Panc1 (cell line): Measurements from ENCODE around the gene MKLN1. TPM values are rescaled to one million over a fixed set of nuclear protein-coding genes. Genes with fewer than 3 reads are reported as not detected.

Source experiments
- ATAC-seq: fragments of 200-7000 bp; cut with Tn5 transposase; 2 replicates; pipeline ENCODE4 v1.9.1; 2020; ENCODE audit warnings: mild to moderate bottlenecking, moderate library complexity
- BruUV-seq: library from RNA; stranded (reverse); fragments of 400-500 nt; replicated peaks from 2 replicates; lab custom pipeline; 2021; lab: Mats Ljungman, UMichigan
- CTCF ChIA-PET: fragments of 300-600 bp; sonication (Branson Sonifier 250); formaldehyde crosslinking; loops from one replicate; lab custom pipeline; 2022; ENCODE audit warnings: antibody characterized with exemption; lab: Charles Lee
- POLR2A ChIA-PET: fragments of 300-600 bp; sonication (Branson Sonifier 250); formaldehyde crosslinking; loops from one replicate; lab custom pipeline; 2022; ENCODE audit warnings: antibody characterized with exemption; lab: Charles Lee
- DNase-seq: peaks from one replicate; pipeline ENCODE4 v3.0.0-alpha.2; 2010; ENCODE audit warnings: low read depth, low spot score
- H3K27ac ChIP-seq: 2 replicates; pipeline ENCODE4 v1.5.1; 2011; ENCODE audit warnings: mild to moderate bottlenecking, low read length, inconsistent platforms
- H3K27me3 ChIP-seq: fragments of 200-500 bp; sonication (Bioruptor generic); 2 replicates; pipeline ENCODE4 v1.6.0; 2014; ENCODE audit warnings: low read length, inconsistent platforms; ENCODE audit not compliant: control insufficient read depth, insufficient read depth
- H3K36me3 ChIP-seq: fragments of 200-500 bp; sonication (Bioruptor generic); 2 replicates; pipeline ENCODE4 v1.5.1; 2014; ENCODE audit warnings: inconsistent platforms, mild to moderate bottlenecking, low read length, moderate library complexity; ENCODE audit not compliant: control insufficient read depth, insufficient read depth
- H3K4me1 ChIP-seq: 2 replicates; pipeline ENCODE4 v1.5.1; 2011; ENCODE audit warnings: inconsistent platforms, mild to moderate bottlenecking, low read length, moderate library complexity; ENCODE audit not compliant: control insufficient read depth, insufficient read depth
- H3K4me3 ChIP-seq, 2 experiments: 2 replicates each; pipeline ENCODE4 v1.5.1; 2011 to 2012; ENCODE audit warnings: low read depth in 2 of 2, low read length in 2 of 2, mild to moderate bottlenecking in 2 of 2, inconsistent platforms in 1 of 2, moderate library complexity in 1 of 2
- H3K9me3 ChIP-seq: fragments of 200-500 bp; sonication (Bioruptor generic); 2 replicates; pipeline ENCODE4 v1.5.1; 2014; ENCODE audit warnings: low read depth, mild to moderate bottlenecking, inconsistent platforms, low read length, moderate library complexity; ENCODE audit not compliant: control insufficient read depth, insufficient read depth
- POLR2AphosphoS5 ChIP-seq: IDR thresholded peaks from 2 replicates; pipeline ENCODE4 v1.6.1; 2012; ENCODE audit warnings: mild to moderate bottlenecking, low read depth, low read length, moderate library complexity
- REST ChIP-seq, 2 experiments: IDR thresholded peaks; 2 replicates each; pipeline ENCODE4 v1.6.1; 2011 to 2012; ENCODE audit warnings: low read depth in 2 of 2, control low read depth in 1 of 2, low read length in 1 of 2, mild to moderate bottlenecking in 1 of 2, moderate library complexity in 1 of 2; ENCODE audit not compliant: insufficient read depth in 1 of 2
- SIN3A ChIP-seq: IDR thresholded peaks from 2 replicates; pipeline ENCODE4 v1.6.1; 2012; ENCODE audit warnings: low read depth, mild to moderate bottlenecking, low read length, moderate library complexity, borderline replicate concordance; ENCODE audit not compliant: insufficient read depth
- TCF7L2 ChIP-seq: IDR thresholded peaks from 2 replicates; pipeline ENCODE4 v1.6.1; 2011; ENCODE audit warnings: mild to moderate bottlenecking, low read depth, low read length, inconsistent platforms
- in situ Hi-C: cut with HindIII; loops from 2 replicates; pipeline ENCODE4 v1.10.0; 2016; ENCODE audit warnings: low sequenced_read_pairs, low pct_unique_long_range_greater_than_20kb
- intact Hi-C: fragments of 100-400 bp; cut with micrococcal nuclease; formaldehyde crosslinking; loops from one replicate; pipeline ENCODE4 v1.10.0; 2022; ENCODE audit not compliant: unreplicated experiment
- total RNA-seq: library from RNA; stranded (reverse); gene quantifications from one replicate; pipeline ENCODE4 v1.2.1, GENCODE V29; 2021; ENCODE audit not compliant: unreplicated experiment
- TF ChIP-seq, protein P1 (sequence below): fragments of 450-650 bp; IDR thresholded peaks from 2 replicates; pipeline ENCODE4 v1.5.1; 2017; ENCODE audit warnings: mild to moderate bottlenecking

MKLN1 gene
- total RNA-seq, 1 experiment from 2014 or later, result 46.4 TPM

- no peak overlapping the region for H3K4me3 ChIP-seq
- intact Hi-C loops (no loop called here), in situ Hi-C loops (no loop called here)
- no peaks in the 10 kb centered on the region for H3K4me1 ChIP-seq
- H3K27me3 ChIP-seq, result no peaks in the 10 kb centered on the region
- no TSS peak for BruUV-seq
- H3K27ac ChIP-seq, result no peak overlapping the region
- no peak for DNase-seq
- H3K9me3 ChIP-seq, result no peaks in the 10 kb centered on the region
- peaks cover 25% of the 10 kb centered on the region for H3K36me3 ChIP-seq
- POLR2A ChIA-PET, result no interaction called here
- TF ChIP-seq, protein P1, sequence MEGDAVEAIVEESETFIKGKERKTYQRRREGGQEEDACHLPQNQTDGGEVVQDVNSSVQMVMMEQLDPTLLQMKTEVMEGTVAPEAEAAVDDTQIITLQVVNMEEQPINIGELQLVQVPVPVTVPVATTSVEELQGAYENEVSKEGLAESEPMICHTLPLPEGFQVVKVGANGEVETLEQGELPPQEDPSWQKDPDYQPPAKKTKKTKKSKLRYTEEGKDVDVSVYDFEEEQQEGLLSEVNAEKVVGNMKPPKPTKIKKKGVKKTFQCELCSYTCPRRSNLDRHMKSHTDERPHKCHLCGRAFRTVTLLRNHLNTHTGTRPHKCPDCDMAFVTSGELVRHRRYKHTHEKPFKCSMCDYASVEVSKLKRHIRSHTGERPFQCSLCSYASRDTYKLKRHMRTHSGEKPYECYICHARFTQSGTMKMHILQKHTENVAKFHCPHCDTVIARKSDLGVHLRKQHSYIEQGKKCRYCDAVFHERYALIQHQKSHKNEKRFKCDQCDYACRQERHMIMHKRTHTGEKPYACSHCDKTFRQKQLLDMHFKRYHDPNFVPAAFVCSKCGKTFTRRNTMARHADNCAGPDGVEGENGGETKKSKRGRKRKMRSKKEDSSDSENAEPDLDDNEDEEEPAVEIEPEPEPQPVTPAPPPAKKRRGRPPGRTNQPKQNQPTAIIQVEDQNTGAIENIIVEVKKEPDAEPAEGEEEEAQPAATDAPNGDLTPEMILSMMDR, result no peak
- TF ChIP-seq POLR2AphosphoS5 (no peak), REST (IDR thresholded peaks at IDR 0.05; ENCODE audit: insufficient read depth in 1 of 2, low read depth in 2 of 2, low read length in 1 of 2) (no peak), TCF7L2 (no peak), SIN3A (no peak)
- CTCF ChIA-PET, result no interaction called here
- no peak for ATAC-seq
Observed at GRCh38 chr7:131467788-131468187, 140.1 kb downstream of the MKLN1 start.

GRCh38 chr7:131471250-131472004 is 143.8 kb downstream of the MKLN1 start:
- H3K9me3 ChIP-seq, result no peaks in the 10 kb centered on the region
- intact Hi-C loops, result no loop called here
- peaks cover 11% of the 10 kb centered on the region for H3K36me3 ChIP-seq
- no TSS peak for BruUV-seq
- no peak overlapping the region for H3K27ac ChIP-seq
- in situ Hi-C loops, result no loop called here
- H3K27me3 ChIP-seq, result no peaks in the 10 kb centered on the region
- POLR2A ChIA-PET, result no interaction called here
- TF ChIP-seq TCF7L2 (no peak), REST (IDR thresholded peaks at IDR 0.05; ENCODE audit: insufficient read depth in 1 of 2, low read depth in 2 of 2, low read length in 1 of 2) (no peak), SIN3A (no peak), POLR2AphosphoS5 (no peak)
- TF ChIP-seq, protein P1, result no peak
- DNase-seq (no peak), ATAC-seq (no peak)
- H3K4me1 ChIP-seq, result no peaks in the 10 kb centered on the region
- CTCF ChIA-PET, result no interaction called here
- H3K4me3 ChIP-seq, result no peak overlapping the region
